KMS-11 (cell line): ENCODE measurements around the gene SLC6A6.

Source experiments
- H2AFZ ChIP-seq: fragments of 200-600 bp; sonication (generic); 2 replicates; pipeline ENCODE4 v1.6.1; 2016; ENCODE audit warnings: antibody characterized with exemption, mixed run types, low read depth
- H3K27ac ChIP-seq: fragments of 200-600 bp; sonication (generic); 2 replicates; pipeline ENCODE4 v1.6.1; 2016; ENCODE audit warnings: mild to moderate bottlenecking, mixed run types
- H3K27me3 ChIP-seq: fragments of 200-600 bp; sonication (generic); 2 replicates; pipeline ENCODE4 v1.6.1; 2017; ENCODE audit warnings: mild to moderate bottlenecking, low read depth, mixed run types, moderate library complexity; ENCODE audit not compliant: insufficient read depth
- H3K36me3 ChIP-seq: fragments of 200-600 bp; sonication (generic); 2 replicates; pipeline ENCODE4 v1.6.1; 2017; ENCODE audit warnings: mild to moderate bottlenecking, mixed run types; ENCODE audit not compliant: insufficient read depth
- H3K4me1 ChIP-seq: fragments of 200-600 bp; sonication (generic); 2 replicates; pipeline ENCODE4 v1.6.1; 2016; ENCODE audit warnings: mild to moderate bottlenecking, low read depth, mixed run types; ENCODE audit not compliant: poor library complexity, severe bottlenecking
- H3K4me2 ChIP-seq: fragments of 200-600 bp; sonication (generic); 2 replicates; pipeline ENCODE4 v1.7.0; 2016; ENCODE audit warnings: mild to moderate bottlenecking, mixed run types
- H3K4me3 ChIP-seq: fragments of 200-600 bp; sonication (generic); IDR thresholded peaks from 2 replicates; pipeline ENCODE4 v1.6.1; 2017; ENCODE audit warnings: low read depth, low read length, mixed read lengths; ENCODE audit not compliant: insufficient read depth
- H3K79me2 ChIP-seq: fragments of 200-600 bp; sonication (generic); 2 replicates; pipeline ENCODE4 v1.6.1; 2016; ENCODE audit warnings: low read depth, mixed run types; ENCODE audit not compliant: insufficient read depth
- H3K9ac ChIP-seq: fragments of 200-600 bp; sonication (generic); 2 replicates; pipeline ENCODE4 v1.6.1; 2016; ENCODE audit warnings: mild to moderate bottlenecking, mixed run types
- H4K20me1 ChIP-seq: fragments of 200-600 bp; sonication (generic); 2 replicates; pipeline ENCODE4 v1.6.1; 2016; ENCODE audit warnings: mild to moderate bottlenecking, mixed run types; ENCODE audit not compliant: insufficient read depth
- TF ChIP-seq, protein P1 (sequence below): fragments of 200-600 bp; sonication (generic); conservative IDR thresholded peaks from 2 replicates; pipeline ENCODE4 v1.6.1; 2017; ENCODE audit warnings: low read depth, mild to moderate bottlenecking, antibody characterized with exemption, low read length, moderate library complexity, mixed read lengths

Gene SLC6A6

GRCh38 chr3:14366915-14367823, 35.2 kb upstream of the SLC6A6 start:
- no peaks in the 10 kb centered on the region for H3K36me3 ChIP-seq
- TF ChIP-seq, protein P1, sequence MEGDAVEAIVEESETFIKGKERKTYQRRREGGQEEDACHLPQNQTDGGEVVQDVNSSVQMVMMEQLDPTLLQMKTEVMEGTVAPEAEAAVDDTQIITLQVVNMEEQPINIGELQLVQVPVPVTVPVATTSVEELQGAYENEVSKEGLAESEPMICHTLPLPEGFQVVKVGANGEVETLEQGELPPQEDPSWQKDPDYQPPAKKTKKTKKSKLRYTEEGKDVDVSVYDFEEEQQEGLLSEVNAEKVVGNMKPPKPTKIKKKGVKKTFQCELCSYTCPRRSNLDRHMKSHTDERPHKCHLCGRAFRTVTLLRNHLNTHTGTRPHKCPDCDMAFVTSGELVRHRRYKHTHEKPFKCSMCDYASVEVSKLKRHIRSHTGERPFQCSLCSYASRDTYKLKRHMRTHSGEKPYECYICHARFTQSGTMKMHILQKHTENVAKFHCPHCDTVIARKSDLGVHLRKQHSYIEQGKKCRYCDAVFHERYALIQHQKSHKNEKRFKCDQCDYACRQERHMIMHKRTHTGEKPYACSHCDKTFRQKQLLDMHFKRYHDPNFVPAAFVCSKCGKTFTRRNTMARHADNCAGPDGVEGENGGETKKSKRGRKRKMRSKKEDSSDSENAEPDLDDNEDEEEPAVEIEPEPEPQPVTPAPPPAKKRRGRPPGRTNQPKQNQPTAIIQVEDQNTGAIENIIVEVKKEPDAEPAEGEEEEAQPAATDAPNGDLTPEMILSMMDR = no peak
- H3K4me1 ChIP-seq = peaks cover 12% of the 10 kb centered on the region
- no peak overlapping the region for H3K4me3 ChIP-seq
- H3K27me3 ChIP-seq = no peaks in the 10 kb centered on the region
- no peaks in the 10 kb centered on the region for H3K79me2 ChIP-seq
- H4K20me1 ChIP-seq = no peaks in the 10 kb centered on the region
- H3K9ac ChIP-seq = no peak overlapping the region
- no peak overlapping the region for H3K4me2 ChIP-seq
- no peak overlapping the region for H2AFZ ChIP-seq
- no peak overlapping the region for H3K27ac ChIP-seq

DNA sequence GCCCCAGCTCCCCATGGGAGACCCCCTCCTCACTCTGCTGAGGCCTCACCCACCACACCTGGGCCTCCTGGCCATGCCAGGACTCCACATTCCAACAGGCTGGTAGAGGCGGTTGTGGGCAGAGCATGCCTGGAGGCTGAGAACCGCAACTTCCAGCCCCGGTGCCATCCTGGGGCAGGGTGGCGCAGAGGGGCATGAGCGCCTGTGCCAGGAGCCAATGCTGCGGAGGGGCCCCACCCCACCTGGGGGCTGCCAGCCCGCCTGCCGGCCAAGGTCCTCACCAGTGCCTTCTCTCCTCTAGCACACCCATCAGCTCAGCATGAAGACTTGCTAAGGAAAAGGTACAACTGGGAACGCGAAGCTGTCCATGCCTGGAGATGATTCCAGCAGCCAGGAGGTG, 34.3 kb upstream of the SLC6A6 start:
- no peaks in the 10 kb centered on the region for H3K79me2 ChIP-seq
- no peaks in the 10 kb centered on the region for H3K27me3 ChIP-seq
- no peaks in the 10 kb centered on the region for H3K36me3 ChIP-seq
- no peak overlapping the region for H3K4me3 ChIP-seq
- TF ChIP-seq, protein P1 = no peak
- H3K9ac ChIP-seq = no peak overlapping the region
- H3K4me2 ChIP-seq = no peak overlapping the region
- no peak overlapping the region for H2AFZ ChIP-seq
- H3K4me1 ChIP-seq = peaks cover 12% of the 10 kb centered on the region
- no peaks in the 10 kb centered on the region for H4K20me1 ChIP-seq
- no peak overlapping the region for H3K27ac ChIP-seq

DNA sequence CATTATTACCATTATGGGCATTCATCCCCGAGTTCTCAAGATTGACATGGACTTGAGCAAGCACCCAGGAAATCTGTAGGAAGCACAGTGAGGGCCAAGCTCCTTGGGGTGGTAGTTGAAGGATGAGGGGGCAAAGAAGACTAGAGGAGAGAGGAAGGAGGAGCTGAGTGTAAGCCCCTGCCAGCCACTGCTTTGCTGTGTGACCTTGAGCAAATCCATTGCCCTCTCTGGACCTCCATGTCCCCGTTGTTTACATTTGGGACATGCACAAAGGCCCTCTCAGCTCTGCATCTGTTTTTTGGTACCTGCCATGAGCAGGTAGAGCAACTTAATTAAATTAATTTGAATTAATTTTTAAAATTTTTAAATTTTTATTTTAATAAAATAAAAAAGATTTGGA, 33.5 kb upstream of the SLC6A6 start:
- no peak overlapping the region for H3K4me3 ChIP-seq
- H2AFZ ChIP-seq = no peak overlapping the region
- H3K36me3 ChIP-seq = no peaks in the 10 kb centered on the region
- H3K79me2 ChIP-seq = no peaks in the 10 kb centered on the region
- TF ChIP-seq, protein P1 = no peak
- H3K4me2 ChIP-seq = no peak overlapping the region
- no peaks in the 10 kb centered on the region for H3K27me3 ChIP-seq
- peaks cover 12% of the 10 kb centered on the region for H3K4me1 ChIP-seq
- H3K9ac ChIP-seq = no peak overlapping the region
- no peak overlapping the region for H3K27ac ChIP-seq
- H4K20me1 ChIP-seq = no peaks in the 10 kb centered on the region

GRCh38 chr3:14369675-14370669, 32.4 kb upstream of the SLC6A6 start:
- Histone ChIP-seq H4K20me1 (no peaks in the 10 kb centered on the region), H3K4me1 (peaks cover 12% of the 10 kb centered on the region), H3K36me3 (no peaks in the 10 kb centered on the region), H3K79me2 (no peaks in the 10 kb centered on the region), H3K27ac (no peak overlapping the region), H3K4me3 (no peak overlapping the region), H3K27me3 (no peaks in the 10 kb centered on the region), H3K4me2 (peak overlapping the region; percentile 9; the same call in 1 of the 2 replicates), H2AFZ (peak overlapping the region; percentile 22; the same call in 1 of the 2 replicates), H3K9ac (no peak overlapping the region)
- TF ChIP-seq, protein P1 = no peak
